OCI-LY1 (cell line): Measurements from ENCODE around the gene TBC1D16.

Source experiments
- CTCF ChIP-seq: fragments of 200-600 bp; sonication (generic), shearing (Covaris generic); IDR thresholded peaks from 2 replicates; pipeline ENCODE4 v1.5.1; 2017; ENCODE audit warnings: mild to moderate bottlenecking, antibody characterized with exemption, low read length, moderate library complexity, mixed read lengths
- EZH2 ChIP-seq: fragments of 200-600 bp; sonication (generic), shearing (Covaris generic); IDR thresholded peaks from 2 replicates; pipeline ENCODE4 v1.8.0; 2017; ENCODE audit warnings: borderline replicate concordance, mixed run types, mild to moderate bottlenecking, antibody characterized with exemption, low read length, moderate library complexity, mixed read lengths

- TF ChIP-seq CTCF (no peak), EZH2 (no peak)
These were observed 91.3 kb downstream of the TBC1D16 start for GRCh38 chr17:79944251-79944812.
